BLaER1 (cell line): ENCODE results near the gene SBF2.

ENCODE experiments used
- H3K27ac ChIP-seq: shearing (Covaris generic); formaldehyde crosslinking; 2 replicates; pipeline ENCODE4 v1.8.1; 2022
- H3K27me3 ChIP-seq: shearing (Covaris generic); formaldehyde crosslinking; 2 replicates; pipeline ENCODE4 v1.8.1; 2022
- H3K36me3 ChIP-seq: shearing (Covaris generic); formaldehyde crosslinking; 2 replicates; pipeline ENCODE4 v1.8.1; 2022
- H3K4me1 ChIP-seq: shearing (Covaris generic); formaldehyde crosslinking; 2 replicates; pipeline ENCODE4 v1.8.1; 2022
- H3K4me2 ChIP-seq: shearing (Covaris generic); formaldehyde crosslinking; 2 replicates; pipeline ENCODE4 v1.8.1; 2022
- H3K4me3 ChIP-seq: shearing (Covaris generic); formaldehyde crosslinking; 2 replicates; pipeline ENCODE4 v1.8.1; 2022
- H3K9ac ChIP-seq: shearing (Covaris generic); formaldehyde crosslinking; 2 replicates; pipeline ENCODE4 v1.8.1; 2022
- H3K9me3 ChIP-seq: shearing (Covaris generic); formaldehyde crosslinking; 2 replicates; pipeline ENCODE4 v1.8.1; 2022
- H4K20me1 ChIP-seq: shearing (Covaris generic); formaldehyde crosslinking; 2 replicates; pipeline ENCODE4 v1.8.1; 2022
- Cebpa-rat ChIP-seq: shearing (Covaris generic); IDR thresholded peaks from 2 replicates; pipeline ENCODE4 v1.8.1; 2022

Gene SBF2

DNA sequence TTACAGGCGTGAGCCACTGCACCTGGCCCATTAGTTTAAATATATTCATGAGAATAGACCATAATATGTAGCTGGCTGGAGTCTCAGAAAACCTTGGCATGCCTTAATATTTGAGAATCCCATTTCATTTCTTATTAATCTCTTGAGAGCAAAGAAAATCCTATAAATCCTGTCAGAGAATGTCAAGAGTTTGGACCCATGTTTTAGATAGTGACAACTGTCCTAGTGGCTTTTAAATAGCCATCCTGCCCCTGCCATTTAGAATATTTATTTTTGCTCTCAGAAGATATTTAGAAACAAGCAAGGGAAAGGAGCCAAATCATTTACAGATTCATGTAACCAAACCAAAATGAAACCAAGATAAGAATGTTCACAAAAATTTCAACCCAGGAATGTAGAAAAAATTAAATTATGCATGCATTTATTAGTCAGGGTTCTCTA lies 522.9 kb downstream of the SBF2 start:
- no peak overlapping the region for H3K9ac ChIP-seq
- no peaks in the 10 kb centered on the region for H4K20me1 ChIP-seq
- H3K9me3 ChIP-seq, result no peaks in the 10 kb centered on the region
- peaks cover 6% of the 10 kb centered on the region for H3K4me1 ChIP-seq
- no peak for TF ChIP-seq Cebpa-rat
- H3K4me3 ChIP-seq, result no peak overlapping the region
- H3K4me2 ChIP-seq, result no peak overlapping the region
- no peaks in the 10 kb centered on the region for H3K27me3 ChIP-seq
- no peaks in the 10 kb centered on the region for H3K36me3 ChIP-seq
- no peak overlapping the region for H3K27ac ChIP-seq

DNA sequence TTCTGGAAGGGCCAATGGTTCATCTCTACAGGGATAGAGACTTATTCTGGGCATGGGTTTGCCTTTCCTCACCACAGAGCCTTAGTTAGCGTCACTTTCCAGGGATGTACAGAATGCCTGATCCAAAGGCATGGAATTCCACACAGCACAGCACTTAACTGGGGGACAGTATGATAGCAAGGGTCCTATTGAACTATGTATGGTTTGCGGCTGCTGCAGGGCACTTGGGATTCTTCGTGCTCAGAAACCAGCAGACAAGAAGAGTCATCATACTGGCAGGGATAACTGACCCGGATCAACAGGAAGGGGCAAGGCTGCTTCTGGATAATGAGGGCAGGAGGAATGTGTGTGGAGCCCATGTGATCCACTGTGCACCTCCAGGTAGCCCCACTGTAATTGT lies 524.4 kb downstream of the SBF2 start:
- H3K4me3 ChIP-seq, result no peak overlapping the region
- no peaks in the 10 kb centered on the region for H3K36me3 ChIP-seq
- H3K4me2 ChIP-seq, result no peak overlapping the region
- no peaks in the 10 kb centered on the region for H3K27me3 ChIP-seq
- TF ChIP-seq Cebpa-rat, result no peak
- no peak overlapping the region for H3K9ac ChIP-seq
- no peaks in the 10 kb centered on the region for H3K9me3 ChIP-seq
- H3K27ac ChIP-seq, result no peak overlapping the region
- H3K4me1 ChIP-seq, result peaks cover 21% of the 10 kb centered on the region
- H4K20me1 ChIP-seq, result no peaks in the 10 kb centered on the region

DNA sequence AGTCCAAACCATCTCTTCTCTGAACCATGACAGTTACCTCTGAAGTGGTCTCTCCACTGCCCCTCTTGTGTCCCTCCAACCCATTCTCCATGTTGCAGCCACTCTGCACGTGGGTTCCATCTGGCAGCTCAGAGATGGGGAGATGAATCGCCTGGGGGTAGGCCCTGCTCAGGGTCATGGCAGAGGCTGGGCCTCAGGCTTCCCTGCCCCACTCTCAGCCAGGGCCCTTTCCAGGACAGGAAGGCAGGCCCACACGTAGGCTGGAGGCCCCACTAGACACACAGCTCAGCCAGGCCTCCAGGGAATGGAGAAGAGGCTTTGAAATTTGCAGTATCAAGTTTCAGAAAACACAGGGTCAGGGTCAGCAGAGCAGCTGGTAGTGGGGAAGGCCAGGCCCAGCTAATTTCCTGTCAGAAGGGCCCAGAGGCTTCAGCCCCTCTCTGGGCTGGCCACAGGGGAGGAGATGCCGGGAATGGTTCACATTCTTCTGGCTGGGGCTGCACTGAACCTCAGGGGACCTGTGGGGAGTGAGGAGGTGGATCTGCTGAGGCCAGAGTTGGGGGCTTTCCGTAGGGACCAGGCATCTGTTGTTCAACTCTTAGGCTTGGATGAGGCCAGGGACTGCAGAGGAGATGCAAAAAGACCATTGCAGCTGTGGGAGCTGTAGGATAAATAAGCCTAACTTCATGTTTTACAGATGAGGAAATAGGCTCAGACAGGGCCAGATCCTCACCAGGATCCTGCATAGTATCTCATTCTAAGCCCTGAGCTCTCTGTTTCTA lies 528.5 kb downstream of the SBF2 start:
- no peaks in the 10 kb centered on the region for H3K36me3 ChIP-seq
- no peak overlapping the region for H3K4me3 ChIP-seq
- peak overlapping the region; percentile 63; the same call in 1 of the 2 replicates for H3K27ac ChIP-seq
- TF ChIP-seq Cebpa-rat, result no peak
- H3K9me3 ChIP-seq, result no peaks in the 10 kb centered on the region
- H4K20me1 ChIP-seq, result no peaks in the 10 kb centered on the region
- peaks cover 24% of the 10 kb centered on the region for H3K4me1 ChIP-seq
- peak overlapping the region; percentile 81 for H3K4me2 ChIP-seq
- H3K27me3 ChIP-seq, result no peaks in the 10 kb centered on the region
- peak overlapping the region; percentile 49 for H3K9ac ChIP-seq

DNA sequence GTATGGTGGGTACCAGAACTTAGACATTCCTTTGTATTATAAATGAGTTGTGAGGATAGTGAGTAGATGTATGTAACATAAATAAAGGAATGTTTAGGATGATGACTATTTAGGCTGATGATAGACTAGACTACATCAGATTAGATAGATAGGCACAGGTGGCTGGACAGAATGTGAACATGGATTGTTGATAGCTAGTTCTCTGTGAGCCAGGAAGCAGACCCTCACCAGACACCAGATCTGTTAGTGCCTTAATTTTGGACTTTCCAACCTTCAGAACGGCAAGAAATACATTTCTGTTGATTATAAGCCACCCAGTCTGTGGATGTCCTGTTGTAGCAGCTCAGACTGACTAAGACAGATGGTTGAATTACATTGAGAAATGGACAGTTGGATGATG lies 530.7 kb downstream of the SBF2 start:
- Histone ChIP-seq H3K4me1 (peaks cover 46% of the 10 kb centered on the region), H3K27ac (no peak overlapping the region), H3K9ac (no peak overlapping the region)

DNA sequence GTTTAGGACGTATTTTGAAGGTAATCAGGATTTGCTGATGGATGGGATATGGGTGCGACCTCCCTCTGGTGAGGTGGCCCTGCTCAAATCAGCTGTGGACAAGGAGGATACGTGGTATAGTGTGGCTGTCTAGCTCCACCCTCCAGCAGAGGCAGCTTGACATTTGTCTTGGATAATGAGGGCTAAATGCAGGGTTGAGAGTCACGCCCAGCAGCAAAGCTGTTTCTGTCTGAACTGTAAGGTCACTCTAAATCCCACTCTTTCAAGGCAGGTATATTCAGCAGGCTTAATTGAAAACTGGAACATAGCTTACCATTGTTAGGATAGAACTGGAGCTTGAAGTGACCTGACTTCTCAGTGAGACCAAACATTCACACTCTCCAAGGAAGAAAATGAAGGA lies 531.5 kb downstream of the SBF2 start:
- Histone ChIP-seq H3K27me3 (no peaks in the 10 kb centered on the region), H3K36me3 (no peaks in the 10 kb centered on the region), H3K4me1 (peaks cover 50% of the 10 kb centered on the region), H3K9me3 (no peaks in the 10 kb centered on the region), H3K9ac (no peak overlapping the region), H4K20me1 (no peaks in the 10 kb centered on the region), H3K27ac (no peak overlapping the region), H3K4me3 (no peak overlapping the region), H3K4me2 (no peak overlapping the region)
- TF ChIP-seq Cebpa-rat, result no peak

More for the DNA sequence above, 530.7 kb downstream of the SBF2 start:
- Histone ChIP-seq H4K20me1 (no peaks in the 10 kb centered on the region), H3K4me3 (no peak overlapping the region), H3K9me3 (no peaks in the 10 kb centered on the region), H3K4me2 (no peak overlapping the region), H3K36me3 (no peaks in the 10 kb centered on the region), H3K27me3 (no peaks in the 10 kb centered on the region)
- no peak for TF ChIP-seq Cebpa-rat

DNA sequence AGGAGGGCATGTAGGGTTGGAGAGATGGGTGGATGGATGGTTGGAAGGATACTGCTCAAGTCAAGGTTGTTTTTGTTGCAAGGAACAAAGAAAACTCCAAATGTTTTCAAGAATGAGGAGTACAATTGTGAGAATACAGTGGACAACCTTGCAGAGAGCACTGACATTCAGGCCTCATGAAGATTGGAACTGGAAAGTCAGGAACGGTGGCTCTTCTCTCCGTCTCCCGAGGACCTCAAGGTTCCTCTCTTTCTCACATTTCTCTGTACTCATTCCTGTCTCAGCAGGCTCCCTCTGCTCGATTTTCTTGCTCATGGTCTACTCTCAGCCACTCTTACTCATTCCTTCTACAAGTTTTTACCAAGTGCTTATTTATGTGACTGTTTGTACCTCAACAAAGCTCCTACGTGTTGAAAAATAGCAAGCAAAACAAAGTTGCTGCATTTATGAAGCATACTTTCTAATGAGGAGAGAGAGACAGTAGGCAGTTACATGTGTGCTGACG lies 532.5 kb downstream of the SBF2 start:
- H3K4me1 ChIP-seq, result peaks cover 58% of the 10 kb centered on the region
- no peak overlapping the region for H3K27ac ChIP-seq
- H3K9ac ChIP-seq, result no peak overlapping the region
- H3K4me3 ChIP-seq, result no peak overlapping the region
- no peaks in the 10 kb centered on the region for H3K27me3 ChIP-seq
- H3K36me3 ChIP-seq, result no peaks in the 10 kb centered on the region
- no peaks in the 10 kb centered on the region for H4K20me1 ChIP-seq
- no peak for TF ChIP-seq Cebpa-rat
- no peaks in the 10 kb centered on the region for H3K9me3 ChIP-seq
- no peak overlapping the region for H3K4me2 ChIP-seq

DNA sequence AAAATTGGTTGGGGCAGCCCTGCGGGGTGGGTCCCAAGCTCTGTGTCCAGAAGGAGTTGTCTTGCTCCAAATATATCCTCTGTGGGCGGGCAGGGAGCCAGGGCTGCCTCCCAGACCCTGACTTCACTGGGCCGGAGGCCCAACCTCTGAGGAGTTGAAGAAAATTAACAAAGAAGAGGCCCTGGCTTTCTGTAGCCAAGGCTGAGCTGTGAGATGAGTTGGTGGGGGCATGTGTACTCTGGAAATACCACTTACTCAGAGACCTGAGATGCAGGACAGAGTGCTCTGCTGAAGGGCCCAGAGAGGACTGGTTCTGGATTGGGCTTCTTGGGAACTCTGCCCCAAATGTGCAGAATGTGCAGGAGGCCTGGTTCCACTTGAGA lies 533.8 kb downstream of the SBF2 start:
- no peak overlapping the region for H3K4me3 ChIP-seq

DNA sequence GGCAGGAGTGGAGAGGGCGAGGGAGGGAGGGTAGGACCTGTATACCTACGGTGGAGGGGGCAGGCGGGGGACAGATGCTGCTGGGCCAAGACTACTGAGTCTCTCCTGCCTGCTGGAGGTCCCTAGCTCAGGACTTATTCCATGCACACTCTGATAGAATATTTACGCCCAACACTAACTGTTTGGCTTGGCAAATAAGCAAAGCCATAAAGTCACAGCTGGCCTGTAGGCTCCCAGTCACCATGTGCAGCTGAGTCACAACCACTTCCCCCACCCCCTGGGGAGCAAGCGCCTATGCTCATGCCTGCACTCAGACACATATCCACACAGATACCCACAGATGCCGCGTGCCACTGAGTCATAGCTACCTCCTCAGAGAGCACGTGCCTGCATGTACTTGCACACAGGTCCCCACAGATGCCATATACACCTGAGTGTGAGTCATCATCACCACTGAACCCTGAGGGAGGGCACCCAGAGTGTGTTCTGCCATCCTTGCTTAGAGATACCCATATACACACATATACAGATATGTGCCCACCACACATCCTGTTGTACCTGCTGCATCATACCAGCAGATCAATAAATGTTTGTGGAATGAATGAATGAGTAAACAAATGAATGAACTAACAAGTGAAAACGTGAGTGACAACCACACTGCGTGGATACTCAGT lies 534.4 kb downstream of the SBF2 start:
- Histone ChIP-seq H3K27me3 (no peaks in the 10 kb centered on the region), H4K20me1 (no peaks in the 10 kb centered on the region), H3K4me3 (peak overlapping the region; percentile 80), H3K36me3 (no peaks in the 10 kb centered on the region), H3K27ac (peak overlapping the region; percentile 80), H3K9ac (peak overlapping the region; percentile 83; the same call in 1 of the 2 replicates), H3K4me1 (peaks cover 58% of the 10 kb centered on the region), H3K4me2 (peak overlapping the region; percentile 96), H3K9me3 (no peaks in the 10 kb centered on the region)
- TF ChIP-seq Cebpa-rat, result no peak

More for the DNA sequence above, 533.8 kb downstream of the SBF2 start:
- Histone ChIP-seq H3K36me3 (no peaks in the 10 kb centered on the region), H3K4me1 (peaks cover 58% of the 10 kb centered on the region), H3K9ac (no peak overlapping the region), H3K4me2 (peak overlapping the region; percentile 96), H3K27ac (no peak overlapping the region), H3K27me3 (no peaks in the 10 kb centered on the region), H4K20me1 (no peaks in the 10 kb centered on the region), H3K9me3 (no peaks in the 10 kb centered on the region)
- TF ChIP-seq Cebpa-rat, result no peak

DNA sequence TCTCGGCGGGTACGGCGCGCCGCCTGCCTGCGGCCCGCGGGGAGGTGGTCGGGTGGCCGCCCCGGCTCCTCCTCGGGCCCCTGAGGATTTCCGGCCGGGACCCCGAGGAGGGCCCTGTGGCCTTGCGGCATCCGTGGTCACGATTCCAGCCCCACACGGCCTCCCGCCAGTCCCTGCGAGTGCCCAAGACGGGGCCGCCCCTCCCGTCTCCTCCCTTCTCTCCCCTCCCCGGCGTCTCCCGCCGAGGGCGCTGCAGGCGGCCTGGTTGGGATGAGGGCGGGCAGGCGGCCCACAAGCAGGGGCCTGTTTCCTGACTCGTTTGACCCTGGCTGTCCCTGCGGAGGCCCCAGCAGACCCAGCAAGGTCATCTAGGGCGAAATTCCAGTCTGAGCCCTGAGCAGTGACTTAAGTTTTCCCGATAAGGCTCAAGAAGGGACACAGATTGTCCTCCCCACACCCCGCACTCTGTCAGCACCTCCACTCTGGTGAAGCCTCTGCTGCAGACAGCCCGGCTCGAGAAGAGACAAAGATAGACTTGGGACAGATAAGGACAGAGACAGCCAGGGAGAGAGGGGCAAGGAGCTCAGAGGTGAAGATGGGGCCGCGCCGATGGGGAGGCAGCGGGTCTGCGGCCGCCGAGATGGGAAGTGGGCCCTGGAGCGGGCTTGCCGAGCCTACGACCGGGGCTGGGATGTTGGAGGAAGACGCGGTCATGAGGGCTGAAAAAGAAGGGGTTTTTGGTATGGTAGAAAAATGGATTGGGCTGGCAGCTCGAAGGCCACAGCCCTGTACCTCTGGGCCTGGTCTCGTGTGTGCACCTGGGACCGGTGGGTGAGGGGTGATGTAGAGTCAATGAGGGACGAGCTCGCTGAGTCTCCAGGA lies 535.1 kb downstream of the SBF2 start:
- H3K9me3 ChIP-seq, result no peaks in the 10 kb centered on the region
- TF ChIP-seq Cebpa-rat, result no peak
- no peaks in the 10 kb centered on the region for H3K27me3 ChIP-seq
- H3K9ac ChIP-seq, result peak overlapping the region; percentile 83
- no peaks in the 10 kb centered on the region for H3K36me3 ChIP-seq
- H3K4me3 ChIP-seq, result peak overlapping the region; percentile 80
- peak overlapping the region; percentile 96 for H3K4me2 ChIP-seq
- peaks cover 63% of the 10 kb centered on the region for H3K4me1 ChIP-seq
- H3K27ac ChIP-seq, result peak overlapping the region; percentile 80
- H4K20me1 ChIP-seq, result no peaks in the 10 kb centered on the region
